Heart right ventricle (tissue), 16 donors: Measurements from ENCODE around the gene FARSA. TPM values are rescaled to one million over a fixed set of nuclear protein-coding genes. Genes with fewer than 3 reads are reported as not detected.
A peak's percentile ranks its signal among the peaks of the same experiment; 100 is the strongest.
"Not testable (repeated sequence)": the region's sequence is repeated elsewhere in the genome, so short reads cannot be mapped to it uniquely, and the experiment has no call there.

Experiments
- ATAC-seq, 8 donors: fragments of 200-7000 bp; cut with Tn5 transposase; one replicate each; pipeline ENCODE4 v1.9.1; 2020; ENCODE audit warnings: mild to moderate bottlenecking in 8 of 8, moderate library complexity in 8 of 8, moderate number of reproducible peaks in 1 of 8
- DNase-seq, 2 donors: peaks; one replicate each; pipeline ENCODE4 v3.0.0-alpha.2; 2020
- H3K27ac ChIP-seq, 10 donors: fragments of 200-600 bp; sonication (generic) in 2 of 10; one replicate each; pipeline versions ENCODE4 v1.5.0 to v1.8.0; 2020 to 2022; ENCODE audit warnings: mild to moderate bottlenecking in 3 of 10
- H3K27me3 ChIP-seq, 7 donors: fragments of 200-600 bp; one replicate each; pipeline ENCODE4 v1.8.0; 2021 to 2022; ENCODE audit warnings: mild to moderate bottlenecking in 2 of 7
- H3K36me3 ChIP-seq, 9 donors: fragments of 200-600 bp; sonication (generic) in 1 of 9; one replicate each; pipeline versions ENCODE4 v1.5.0 to v1.8.0; 2020 to 2022; ENCODE audit warnings: mild to moderate bottlenecking in 2 of 9
- H3K4me1 ChIP-seq, 9 donors: fragments of 200-600 bp; sonication (generic) in 1 of 9; one replicate each; pipeline versions ENCODE4 v1.5.0 to v1.8.0; 2020 to 2022; ENCODE audit warnings: mild to moderate bottlenecking in 4 of 9
- H3K4me3 ChIP-seq, 10 donors: fragments of 200-600 bp; sonication (generic) in 2 of 10; one replicate each; pipeline versions ENCODE4 v1.5.0 to v1.8.0; 2020 to 2022; ENCODE audit warnings: mild to moderate bottlenecking in 7 of 10, moderate library complexity in 2 of 10
- H3K9me3 ChIP-seq, 11 donors: fragments of 200-600 bp in 10 of 11; sonication (generic) in 2 of 11; one replicate each; pipeline versions ENCODE4 v1.5.0 to v1.8.0; 2013 to 2022; ENCODE audit warnings: mild to moderate bottlenecking in 2 of 11, control low read depth in 1 of 11, moderate library complexity in 1 of 11
- WGBS, 2 donors: extraction: QIAGEN DNeasy Blood & Tissue Kit; methylation state at CpG; one replicate each; pipeline ENCODE4 v1.1.7; 2013; ENCODE audit warnings: inconsistent platforms in 1 of 2; 5-methylcytosine and 5-hydroxymethylcytosine counted together
- intact Hi-C, 10 donors: fragments of 100-400 bp; cut with DNase I; formaldehyde crosslinking; loops; one replicate each; pipeline versions ENCODE4 v1.11.1 to v1.14.2; 2022
- polyA plus RNA-seq, 2 donors: library from polyadenylated mRNA; stranded (reverse); fragments of 200-250 nt; gene quantifications; one replicate each; pipeline ENCODE4 v1.2.3, GENCODE V29; 2013
- total RNA-seq, 10 donors: library from RNA; stranded (reverse); fragmentation: NEBNext Ultra II Directional in 3 of 10; extraction: Animal tissue kit (Norgen Biotek cat#: 25700) in 3 of 10; gene quantifications; one replicate each; pipeline versions ENCODE4 v1.2.1 to v1.2.4, GENCODE V29; 2021 to 2023
- TF ChIP-seq, protein P1 (sequence below), 9 donors: fragments of 200-600 bp; sonication (generic) in 2 of 9; IDR thresholded peaks; one replicate each; pipeline versions ENCODE4 v1.5.0 to v1.8.0; 2021 to 2022; ENCODE audit warnings: antibody characterized with exemption in 9 of 9, mild to moderate bottlenecking in 5 of 9, moderate library complexity in 1 of 9
- donor health status: Arrhythmogenic right ventricular cardiomyopathy.
- donor health status: ischemic (EF 13 %, LVEDD 7.1; RV severe dilation, severe dysfunction).
- donor health status: healthy with polysubstance abuse.
- donor health status: DM: no; HTN: yes; CAD: no.
- donor health status: DM: no; HTN: no; CAD: no.
- donor health status: ischemic (EF 25% LVEDD 6.9; RV normal size, moderate dysfunction).
- donor health status: ischemic (EF 25% LVEDD 5.7; RV mildly dilated, moderate dysfunction).
- donor health status: healthy.
- donor health status: DM: yes; HTN: yes; CAD: no.
- donor health status: Ischemic cardiomyopathy.
- donor health status: ischemic (EF 35%, LVEDD 5.7; RV mildly dilated, moderate dysfunction).
- donor health status: nonischemic (EF 11% LVEDD 7.7; RV severe dilation, severe dysfunction).
- donor health status: DM: yes; HTN: yes; CAD: no.
- donor health status: PGD.
- donor health status: ischemic (EF 29% LVEDD 5.4; RV normal size, mild dysfunction).
- donor health status: nonischemic (EF 23%, LVEDD 6.1; RV moderate dilation, normal function).

Gene FARSA
- total and polyA plus RNA-seq, 12 donors: 23.2 to 81.4 (median 38.5) TPM

- intact Hi-C loops: no loop called here
- DNase-seq: no peak
- Histone ChIP-seq H3K36me3 (peaks cover 0 to 9% (median 0%) of the 10 kb centered on the region in 9 donors), H3K9me3 (no peaks in the 10 kb centered on the region), H3K4me1 (peaks cover 3 to 27% (median 25%) of the 10 kb centered on the region in 9 donors), H3K27ac (no peak overlapping the region), H3K27me3 (no peaks in the 10 kb centered on the region), H3K4me3 (no peak overlapping the region)
- TF ChIP-seq, protein P1, sequence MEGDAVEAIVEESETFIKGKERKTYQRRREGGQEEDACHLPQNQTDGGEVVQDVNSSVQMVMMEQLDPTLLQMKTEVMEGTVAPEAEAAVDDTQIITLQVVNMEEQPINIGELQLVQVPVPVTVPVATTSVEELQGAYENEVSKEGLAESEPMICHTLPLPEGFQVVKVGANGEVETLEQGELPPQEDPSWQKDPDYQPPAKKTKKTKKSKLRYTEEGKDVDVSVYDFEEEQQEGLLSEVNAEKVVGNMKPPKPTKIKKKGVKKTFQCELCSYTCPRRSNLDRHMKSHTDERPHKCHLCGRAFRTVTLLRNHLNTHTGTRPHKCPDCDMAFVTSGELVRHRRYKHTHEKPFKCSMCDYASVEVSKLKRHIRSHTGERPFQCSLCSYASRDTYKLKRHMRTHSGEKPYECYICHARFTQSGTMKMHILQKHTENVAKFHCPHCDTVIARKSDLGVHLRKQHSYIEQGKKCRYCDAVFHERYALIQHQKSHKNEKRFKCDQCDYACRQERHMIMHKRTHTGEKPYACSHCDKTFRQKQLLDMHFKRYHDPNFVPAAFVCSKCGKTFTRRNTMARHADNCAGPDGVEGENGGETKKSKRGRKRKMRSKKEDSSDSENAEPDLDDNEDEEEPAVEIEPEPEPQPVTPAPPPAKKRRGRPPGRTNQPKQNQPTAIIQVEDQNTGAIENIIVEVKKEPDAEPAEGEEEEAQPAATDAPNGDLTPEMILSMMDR (IDR thresholded peaks at IDR 0.05): no peak
- 77 to 81% methylated on average over 6 of the region's 6 CpGs for WGBS, 2 donors
- no peak for ATAC-seq
Measured at GRCh38 chr19:12959481-12959880, 26.0 kb upstream of the FARSA start.

GRCh38 chr19:12957389-12957952 is 24.0 kb upstream of the FARSA start:
- Histone ChIP-seq H3K4me1 (peaks cover 16 to 47% (median 42%) of the 10 kb centered on the region in 9 donors), H3K27ac (peak overlapping the region; percentile 82 to 96 (median 92)), H3K4me3 (peak overlapping the region; percentile 70 to 96 (median 83)), H3K36me3 (peaks cover 0 to 29% (median 9%) of the 10 kb centered on the region in 9 donors)
- peak in 4 of 8 donors; percentile 8 to 20 (median 16) for ATAC-seq
- H3K9me3 ChIP-seq, H3K27me3 ChIP-seq, intact Hi-C loops, DNase-seq: not testable (repeated sequence)
- WGBS, 2 donors: 30 to 35% methylated on average over 31 of the region's 31 CpGs

GRCh38 chr19:12956446-12957388 is 23.2 kb upstream of the FARSA start, which contains the start of gene GADD45GIP1:
Gene GADD45GIP1 (minus strand): TSS chr19:12957223. CDS start chr19:12957212, 11 bp downstream.
- peaks cover 19 to 54% (median 48%) of the 10 kb centered on the region in 9 donors for H3K4me1 ChIP-seq
- DNase-seq (peak; percentile 74 to 84), ATAC-seq (peak; percentile 87 to 96 (median 92))
- H3K27ac ChIP-seq: peak within 1 kb of the TSS; percentile 82 to 96 (median 92)
- TF ChIP-seq, protein P1 (IDR thresholded peaks at IDR 0.05): no peak
- 4% methylated on average over 79 to 84 of the region's 84 CpGs for WGBS, 2 donors
- no peaks in the 10 kb centered on the region for H3K9me3 ChIP-seq
- H3K36me3 ChIP-seq: peaks cover 0 to 37% (median 17%) of the 10 kb centered on the region in 9 donors
- peak within 1 kb of the TSS; percentile 70 to 96 (median 83) for H3K4me3 ChIP-seq
- intact Hi-C loops: no loop called here
- no peaks in the 10 kb centered on the region for H3K27me3 ChIP-seq

- H3K27ac ChIP-seq: peak overlapping the region in 8 of 10 donors; percentile 82 to 96 (median 94)
- no peaks in the 10 kb centered on the region for H3K27me3 ChIP-seq
- peaks cover 19 to 57% (median 48%) of the 10 kb centered on the region in 9 donors for H3K4me1 ChIP-seq
- no peaks in the 10 kb centered on the region for H3K9me3 ChIP-seq
- peak overlapping the region; percentile 70 to 96 (median 83) for H3K4me3 ChIP-seq
- intact Hi-C loops: no loop called here
- DNase-seq (no peak), ATAC-seq (no peak)
- WGBS, 2 donors: 49 to 62% methylated on average over 12 of the region's 12 CpGs
- TF ChIP-seq, protein P1 (IDR thresholded peaks at IDR 0.05): no peak
- H3K36me3 ChIP-seq: peaks cover 0 to 44% (median 23%) of the 10 kb centered on the region in 9 donors
Measured at GRCh38 chr19:12955996-12956395, 22.5 kb upstream of the FARSA start.

GRCh38 chr19:12955575-12955974 is 22.1 kb upstream of the FARSA start:
- ATAC-seq, DNase-seq, H3K27me3 ChIP-seq, intact Hi-C loops, H3K9me3 ChIP-seq: not testable (repeated sequence)
- Histone ChIP-seq H3K36me3 (peaks cover 0 to 48% (median 26%) of the 10 kb centered on the region in 9 donors), H3K4me3 (peak overlapping the region in 3 of 10 donors; percentile 87 to 96 (median 96)), H3K4me1 (peaks cover 19 to 57% (median 48%) of the 10 kb centered on the region in 9 donors), H3K27ac (peak overlapping the region in 2 of 10 donors; percentile 93 to 94)
- WGBS, 2 donors: 91 to 96% methylated on average over 9 of the region's 9 CpGs
